ENCODE data around the gene GDPD4.

- TF ChIP-seq POLR2A (IDR thresholded peaks at IDR 0.05) = no peak
- TF ChIP-seq, protein P1, sequence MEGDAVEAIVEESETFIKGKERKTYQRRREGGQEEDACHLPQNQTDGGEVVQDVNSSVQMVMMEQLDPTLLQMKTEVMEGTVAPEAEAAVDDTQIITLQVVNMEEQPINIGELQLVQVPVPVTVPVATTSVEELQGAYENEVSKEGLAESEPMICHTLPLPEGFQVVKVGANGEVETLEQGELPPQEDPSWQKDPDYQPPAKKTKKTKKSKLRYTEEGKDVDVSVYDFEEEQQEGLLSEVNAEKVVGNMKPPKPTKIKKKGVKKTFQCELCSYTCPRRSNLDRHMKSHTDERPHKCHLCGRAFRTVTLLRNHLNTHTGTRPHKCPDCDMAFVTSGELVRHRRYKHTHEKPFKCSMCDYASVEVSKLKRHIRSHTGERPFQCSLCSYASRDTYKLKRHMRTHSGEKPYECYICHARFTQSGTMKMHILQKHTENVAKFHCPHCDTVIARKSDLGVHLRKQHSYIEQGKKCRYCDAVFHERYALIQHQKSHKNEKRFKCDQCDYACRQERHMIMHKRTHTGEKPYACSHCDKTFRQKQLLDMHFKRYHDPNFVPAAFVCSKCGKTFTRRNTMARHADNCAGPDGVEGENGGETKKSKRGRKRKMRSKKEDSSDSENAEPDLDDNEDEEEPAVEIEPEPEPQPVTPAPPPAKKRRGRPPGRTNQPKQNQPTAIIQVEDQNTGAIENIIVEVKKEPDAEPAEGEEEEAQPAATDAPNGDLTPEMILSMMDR (IDR thresholded peaks at IDR 0.05) = no peak
- no peak for TF ChIP-seq EP300 (IDR thresholded peaks at IDR 0.05)
- no peak for TF ChIP-seq POLR2AphosphoS5 (IDR thresholded peaks at IDR 0.05)
Observed at GRCh38 chr11:77205467-77206263, 95.8 kb downstream of the GDPD4 start.
